Liver (tissue), 9 donors: ENCODE data around the gene COX20. TPM values are rescaled to one million over a fixed set of nuclear protein-coding genes. Genes with fewer than 3 reads are reported as not detected.

Experiments used
- DNase-seq: peaks from one replicate; pipeline ENCODE4 v3.0.0-alpha.2; 2017; ENCODE audit warnings: low spot score
- H3K27ac ChIP-seq, 2 donors: one replicate each; pipeline ENCODE4 v1.7.0; 2013; ENCODE audit warnings: inconsistent platforms in 2 of 2, low read length in 2 of 2, control low read depth in 1 of 2, low read depth in 1 of 2, mild to moderate bottlenecking in 1 of 2
- H3K27me3 ChIP-seq, 4 donors: one replicate each; pipeline versions ENCODE4 v1.6.1 to v1.7.0; 2013; ENCODE audit warnings: low read length in 3 of 4, inconsistent platforms in 1 of 4, mild to moderate bottlenecking in 1 of 4, moderate library complexity in 1 of 4; ENCODE audit not compliant: control insufficient read depth in 4 of 4, insufficient read depth in 4 of 4
- H3K36me3 ChIP-seq, 4 donors: one replicate each; pipeline versions ENCODE4 v1.6.1 to v1.7.0; 2013; ENCODE audit warnings: low read length in 3 of 4, mild to moderate bottlenecking in 3 of 4, low read depth in 1 of 4, moderate library complexity in 1 of 4; ENCODE audit not compliant: control insufficient read depth in 4 of 4, insufficient read depth in 3 of 4
- H3K4me1 ChIP-seq, 4 donors: one replicate each; pipeline versions ENCODE4 v1.6.1 to v1.7.0; 2013; ENCODE audit warnings: low read length in 3 of 4, mild to moderate bottlenecking in 3 of 4, moderate library complexity in 1 of 4; ENCODE audit not compliant: control insufficient read depth in 4 of 4, insufficient read depth in 4 of 4
- H3K4me3 ChIP-seq, 3 donors: one replicate each; pipeline versions ENCODE4 v1.6.1 to v1.7.0; 2013; ENCODE audit warnings: low read length in 3 of 3, control low read depth in 1 of 3, low read depth in 1 of 3, mild to moderate bottlenecking in 1 of 3
- H3K9ac ChIP-seq, 2 donors: one replicate each; pipeline ENCODE4 v1.7.0; 2013; ENCODE audit warnings: low read length in 2 of 2, mild to moderate bottlenecking in 2 of 2, moderate library complexity in 2 of 2, control low read depth in 1 of 2, low read depth in 1 of 2
- H3K9me3 ChIP-seq, 4 donors: one replicate each; pipeline versions ENCODE4 v1.6.1 to v1.7.0; 2013; ENCODE audit warnings: low read length in 3 of 4; ENCODE audit not compliant: control insufficient read depth in 4 of 4
- EGR1 ChIP-seq, 2 donors: IDR thresholded peaks; 2 replicates each; pipeline ENCODE4 v1.6.1; 2016 to 2018; ENCODE audit warnings: antibody characterized with exemption in 2 of 2, low read depth in 2 of 2
- FOXA1 ChIP-seq: IDR thresholded peaks from 2 replicates; pipeline ENCODE4 v1.6.1; 2016; ENCODE audit warnings: antibody characterized with exemption
- FOXA2 ChIP-seq: IDR thresholded peaks from 2 replicates; pipeline ENCODE4 v1.6.1; 2016; ENCODE audit warnings: antibody characterized with exemption
- GABPA ChIP-seq, 2 donors: IDR thresholded peaks in 1 of 2; conservative IDR thresholded peaks in 1 of 2; 2 replicates each; pipeline ENCODE4 v1.6.1; 2016; ENCODE audit warnings: antibody characterized with exemption in 2 of 2, mild to moderate bottlenecking in 1 of 2, moderate library complexity in 1 of 2
- HNF4A ChIP-seq, 2 donors: conservative IDR thresholded peaks; 2 replicates each; pipeline ENCODE4 v1.6.1; 2016; ENCODE audit warnings: antibody characterized with exemption in 2 of 2, mild to moderate bottlenecking in 2 of 2
- HNF4G ChIP-seq: IDR thresholded peaks from 2 replicates; pipeline ENCODE4 v1.6.1; 2016; ENCODE audit warnings: antibody characterized with exemption
- JUND ChIP-seq, 2 donors: IDR thresholded peaks; 2 replicates each; pipeline ENCODE4 v1.6.1; 2016; ENCODE audit warnings: antibody characterized with exemption in 2 of 2
- NR2F2 ChIP-seq: IDR thresholded peaks from 2 replicates; pipeline ENCODE4 v1.6.1; 2016; ENCODE audit warnings: antibody characterized with exemption
- RAD21 ChIP-seq, 2 donors: IDR thresholded peaks; 2 replicates each; pipeline ENCODE4 v1.6.1; 2016; ENCODE audit warnings: antibody characterized with exemption in 2 of 2, mild to moderate bottlenecking in 2 of 2
- RXRA ChIP-seq, 2 donors: IDR thresholded peaks; 2 replicates each; pipeline ENCODE4 v1.6.1; 2017 to 2018; ENCODE audit warnings: antibody characterized with exemption in 2 of 2, mild to moderate bottlenecking in 1 of 2
- SP1 ChIP-seq: IDR thresholded peaks from 2 replicates; pipeline ENCODE4 v1.6.1; 2018; ENCODE audit warnings: antibody characterized with exemption, mild to moderate bottlenecking
- TAF1 ChIP-seq: conservative IDR thresholded peaks from 2 replicates; pipeline ENCODE4 v1.6.1; 2016; ENCODE audit warnings: antibody characterized with exemption, mild to moderate bottlenecking
- YY1 ChIP-seq: IDR thresholded peaks from 2 replicates; pipeline ENCODE4 v1.6.1; 2016; ENCODE audit warnings: antibody characterized with exemption, mild to moderate bottlenecking
- WGBS: extraction: QIAGEN DNeasy Blood & Tissue Kit; methylation state at CpG from one replicate; pipeline ENCODE4 v1.1.7; 2013; 5-methylcytosine and 5-hydroxymethylcytosine counted together
- polyA plus RNA-seq, 2 donors: library from polyadenylated mRNA; stranded (reverse) in 1 of 2; unstranded in 1 of 2; fragments of 200-250 nt in 1 of 2; fragments of >200 nt in 1 of 2; fragmentation: Nextera tagmentation in 1 of 2; extraction: Ambion mirVana in 1 of 2; gene quantifications; one replicate each; pipeline versions ENCODE4 v1.2.1 to v1.2.3, GENCODE V29; 2013 to 2015
- total RNA-seq, 2 donors: library from RNA; depleted of rRNA; stranded (reverse); fragments of >200 nt; gene quantifications; one replicate each; pipeline ENCODE4 v1.2.3, GENCODE V29; 2014
- TF ChIP-seq, protein P1 (sequence below): IDR thresholded peaks from 2 replicates; pipeline ENCODE4 v1.6.1; 2016; ENCODE audit warnings: antibody characterized with exemption
- TF ChIP-seq, protein P2 (sequence below): fragments of 150-350 bp; IDR thresholded peaks from 2 replicates; pipeline ENCODE4 v1.5.1; 2017; ENCODE audit warnings: improper control_type of control experiment, low read depth, low read length; ENCODE audit not compliant: missing input control
- TF ChIP-seq, protein P3 (sequence below): IDR thresholded peaks from 2 replicates; pipeline ENCODE4 v1.6.1; 2016; ENCODE audit warnings: antibody characterized with exemption, mild to moderate bottlenecking
- TF ChIP-seq, protein P4 (sequence below): IDR thresholded peaks from 2 replicates; pipeline ENCODE4 v1.6.1; 2016; ENCODE audit warnings: antibody characterized with exemption
- TF ChIP-seq, protein P5 (sequence below): IDR thresholded peaks from 2 replicates; pipeline ENCODE4 v1.6.1; 2016; ENCODE audit warnings: antibody characterized with exemption
- donor health status: healthy.
- donor health status: healthy.
- donor health status: healthy.
- donor health status: healthy.
- donor health status: healthy.

Gene COX20
- total and polyA plus RNA-seq, 4 donors = 16.7 to 45.7 (median 19.0) TPM

DNA sequence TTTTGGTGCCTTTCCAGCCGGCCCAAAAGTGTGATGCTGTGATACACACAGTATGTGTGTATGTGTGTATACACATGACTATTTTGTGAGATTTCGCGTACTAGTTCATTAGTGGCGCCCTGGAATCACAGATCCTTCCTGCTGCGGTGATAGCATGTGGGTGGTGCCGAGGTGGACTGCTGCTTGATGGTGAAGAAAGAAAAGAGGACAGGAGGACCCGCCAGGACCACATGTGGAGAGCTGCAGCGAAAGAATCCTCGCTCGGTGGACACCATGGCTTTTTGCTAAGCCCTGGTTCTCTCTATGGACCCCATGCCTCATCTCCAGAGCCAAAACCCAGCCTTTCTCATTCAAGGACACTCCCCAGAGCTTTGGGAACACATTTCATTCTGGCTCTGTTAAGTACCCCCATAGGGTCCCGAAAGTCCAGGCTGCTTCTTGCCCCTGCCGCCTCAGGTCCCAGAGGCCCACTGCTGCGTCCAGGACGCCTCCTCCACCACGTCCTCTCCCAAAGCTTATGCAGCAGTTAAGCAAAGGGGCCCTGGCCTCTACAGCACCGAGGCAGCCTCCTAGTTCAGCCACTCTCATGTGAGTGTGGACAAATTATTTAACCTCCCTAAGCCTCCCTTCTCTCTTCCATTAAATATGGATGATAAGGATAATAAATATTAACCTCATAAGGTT is 32.8 kb upstream of the COX20 start:
- no peak overlapping the region for H3K4me3 ChIP-seq
- H3K36me3 ChIP-seq = no peaks in the 10 kb centered on the region
- no peaks in the 10 kb centered on the region for H3K27me3 ChIP-seq
- no peak overlapping the region for H3K9ac ChIP-seq
- no peak for DNase-seq
- H3K4me1 ChIP-seq = no peaks in the 10 kb centered on the region
- H3K9me3 ChIP-seq = no peaks in the 10 kb centered on the region
- no peak overlapping the region for H3K27ac ChIP-seq
- 90% methylated on average over 16 of the region's 16 CpGs for WGBS
- TF ChIP-seq GABPA (IDR thresholded peaks at IDR 0.05 in 1 of 2, conservative IDR thresholded peaks at IDR 0.05 in 1 of 2) = no peak
- no peak for TF ChIP-seq TAF1
- no peak for TF ChIP-seq HNF4G
- no peak for TF ChIP-seq HNF4A (conservative IDR thresholded peaks at IDR 0.05)
- no peak for TF ChIP-seq EGR1 (IDR thresholded peaks at IDR 0.05; ENCODE audit: low read depth in 2 of 2)
- TF ChIP-seq, protein P1, sequence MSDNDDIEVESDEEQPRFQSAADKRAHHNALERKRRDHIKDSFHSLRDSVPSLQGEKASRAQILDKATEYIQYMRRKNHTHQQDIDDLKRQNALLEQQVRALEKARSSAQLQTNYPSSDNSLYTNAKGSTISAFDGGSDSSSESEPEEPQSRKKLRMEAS = no peak

DNA sequence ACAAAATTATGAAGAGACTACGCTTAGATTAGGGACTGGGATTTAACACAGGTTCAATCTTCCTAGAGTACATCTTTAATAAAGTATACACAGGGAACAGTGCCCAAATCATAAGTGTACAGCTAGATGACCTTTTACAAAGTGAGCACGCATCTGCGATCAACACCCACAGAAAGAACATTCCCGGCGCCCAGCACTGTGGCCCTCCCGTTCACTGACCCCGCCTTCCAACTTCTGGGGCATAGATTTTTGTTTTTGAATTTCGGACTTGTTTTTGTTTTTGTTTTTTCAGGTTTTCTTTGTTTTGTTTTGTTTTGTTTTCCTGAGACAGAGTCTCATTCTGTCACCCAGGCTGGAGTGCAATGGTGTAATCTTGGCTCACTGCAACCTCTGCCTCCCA is 30.6 kb upstream of the COX20 start:
- no peak for TF ChIP-seq SP1
- TF ChIP-seq GABPA (IDR thresholded peaks at IDR 0.05 in 1 of 2, conservative IDR thresholded peaks at IDR 0.05 in 1 of 2) = no peak
- no peak for TF ChIP-seq HNF4G
- TF ChIP-seq, protein P2, sequence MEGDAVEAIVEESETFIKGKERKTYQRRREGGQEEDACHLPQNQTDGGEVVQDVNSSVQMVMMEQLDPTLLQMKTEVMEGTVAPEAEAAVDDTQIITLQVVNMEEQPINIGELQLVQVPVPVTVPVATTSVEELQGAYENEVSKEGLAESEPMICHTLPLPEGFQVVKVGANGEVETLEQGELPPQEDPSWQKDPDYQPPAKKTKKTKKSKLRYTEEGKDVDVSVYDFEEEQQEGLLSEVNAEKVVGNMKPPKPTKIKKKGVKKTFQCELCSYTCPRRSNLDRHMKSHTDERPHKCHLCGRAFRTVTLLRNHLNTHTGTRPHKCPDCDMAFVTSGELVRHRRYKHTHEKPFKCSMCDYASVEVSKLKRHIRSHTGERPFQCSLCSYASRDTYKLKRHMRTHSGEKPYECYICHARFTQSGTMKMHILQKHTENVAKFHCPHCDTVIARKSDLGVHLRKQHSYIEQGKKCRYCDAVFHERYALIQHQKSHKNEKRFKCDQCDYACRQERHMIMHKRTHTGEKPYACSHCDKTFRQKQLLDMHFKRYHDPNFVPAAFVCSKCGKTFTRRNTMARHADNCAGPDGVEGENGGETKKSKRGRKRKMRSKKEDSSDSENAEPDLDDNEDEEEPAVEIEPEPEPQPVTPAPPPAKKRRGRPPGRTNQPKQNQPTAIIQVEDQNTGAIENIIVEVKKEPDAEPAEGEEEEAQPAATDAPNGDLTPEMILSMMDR = no peak
- TF ChIP-seq, protein P3, sequence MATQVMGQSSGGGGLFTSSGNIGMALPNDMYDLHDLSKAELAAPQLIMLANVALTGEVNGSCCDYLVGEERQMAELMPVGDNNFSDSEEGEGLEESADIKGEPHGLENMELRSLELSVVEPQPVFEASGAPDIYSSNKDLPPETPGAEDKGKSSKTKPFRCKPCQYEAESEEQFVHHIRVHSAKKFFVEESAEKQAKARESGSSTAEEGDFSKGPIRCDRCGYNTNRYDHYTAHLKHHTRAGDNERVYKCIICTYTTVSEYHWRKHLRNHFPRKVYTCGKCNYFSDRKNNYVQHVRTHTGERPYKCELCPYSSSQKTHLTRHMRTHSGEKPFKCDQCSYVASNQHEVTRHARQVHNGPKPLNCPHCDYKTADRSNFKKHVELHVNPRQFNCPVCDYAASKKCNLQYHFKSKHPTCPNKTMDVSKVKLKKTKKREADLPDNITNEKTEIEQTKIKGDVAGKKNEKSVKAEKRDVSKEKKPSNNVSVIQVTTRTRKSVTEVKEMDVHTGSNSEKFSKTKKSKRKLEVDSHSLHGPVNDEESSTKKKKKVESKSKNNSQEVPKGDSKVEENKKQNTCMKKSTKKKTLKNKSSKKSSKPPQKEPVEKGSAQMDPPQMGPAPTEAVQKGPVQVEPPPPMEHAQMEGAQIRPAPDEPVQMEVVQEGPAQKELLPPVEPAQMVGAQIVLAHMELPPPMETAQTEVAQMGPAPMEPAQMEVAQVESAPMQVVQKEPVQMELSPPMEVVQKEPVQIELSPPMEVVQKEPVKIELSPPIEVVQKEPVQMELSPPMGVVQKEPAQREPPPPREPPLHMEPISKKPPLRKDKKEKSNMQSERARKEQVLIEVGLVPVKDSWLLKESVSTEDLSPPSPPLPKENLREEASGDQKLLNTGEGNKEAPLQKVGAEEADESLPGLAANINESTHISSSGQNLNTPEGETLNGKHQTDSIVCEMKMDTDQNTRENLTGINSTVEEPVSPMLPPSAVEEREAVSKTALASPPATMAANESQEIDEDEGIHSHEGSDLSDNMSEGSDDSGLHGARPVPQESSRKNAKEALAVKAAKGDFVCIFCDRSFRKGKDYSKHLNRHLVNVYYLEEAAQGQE = no peak
- no peak for TF ChIP-seq NR2F2
- no peak for TF ChIP-seq JUND (IDR thresholded peaks at IDR 0.05)
- no peak for TF ChIP-seq EGR1 (IDR thresholded peaks at IDR 0.05; ENCODE audit: low read depth in 2 of 2)
- TF ChIP-seq, protein P1 = no peak
- TF ChIP-seq, protein P4, sequence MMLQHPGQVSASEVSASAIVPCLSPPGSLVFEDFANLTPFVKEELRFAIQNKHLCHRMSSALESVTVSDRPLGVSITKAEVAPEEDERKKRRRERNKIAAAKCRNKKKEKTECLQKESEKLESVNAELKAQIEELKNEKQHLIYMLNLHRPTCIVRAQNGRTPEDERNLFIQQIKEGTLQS = no peak
- no peak for TF ChIP-seq FOXA1
- no peak for TF ChIP-seq HNF4A (conservative IDR thresholded peaks at IDR 0.05)
- TF ChIP-seq RAD21 (IDR thresholded peaks at IDR 0.05) = no peak
- TF ChIP-seq, protein P5, sequence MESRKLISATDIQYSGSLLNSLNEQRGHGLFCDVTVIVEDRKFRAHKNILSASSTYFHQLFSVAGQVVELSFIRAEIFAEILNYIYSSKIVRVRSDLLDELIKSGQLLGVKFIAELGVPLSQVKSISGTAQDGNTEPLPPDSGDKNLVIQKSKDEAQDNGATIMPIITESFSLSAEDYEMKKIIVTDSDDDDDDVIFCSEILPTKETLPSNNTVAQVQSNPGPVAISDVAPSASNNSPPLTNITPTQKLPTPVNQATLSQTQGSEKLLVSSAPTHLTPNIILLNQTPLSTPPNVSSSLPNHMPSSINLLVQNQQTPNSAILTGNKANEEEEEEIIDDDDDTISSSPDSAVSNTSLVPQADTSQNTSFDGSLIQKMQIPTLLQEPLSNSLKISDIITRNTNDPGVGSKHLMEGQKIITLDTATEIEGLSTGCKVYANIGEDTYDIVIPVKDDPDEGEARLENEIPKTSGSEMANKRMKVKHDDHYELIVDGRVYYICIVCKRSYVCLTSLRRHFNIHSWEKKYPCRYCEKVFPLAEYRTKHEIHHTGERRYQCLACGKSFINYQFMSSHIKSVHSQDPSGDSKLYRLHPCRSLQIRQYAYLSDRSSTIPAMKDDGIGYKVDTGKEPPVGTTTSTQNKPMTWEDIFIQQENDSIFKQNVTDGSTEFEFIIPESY = no peak
- no peak for TF ChIP-seq FOXA2
- no peak for TF ChIP-seq YY1
- no peak for TF ChIP-seq TAF1
- no peak for TF ChIP-seq RXRA (IDR thresholded peaks at IDR 0.05)
- Histone ChIP-seq H3K4me3 (no peak overlapping the region), H3K9me3 (no peaks in the 10 kb centered on the region), H3K4me1 (no peaks in the 10 kb centered on the region), H3K9ac (no peak overlapping the region), H3K27me3 (no peaks in the 10 kb centered on the region), H3K27ac (no peak overlapping the region), H3K36me3 (no peaks in the 10 kb centered on the region)
- WGBS = 92% methylated on average over 8 of the region's 8 CpGs
- no peak for DNase-seq
